Epithelial cell of esophagus (primary cell): ENCODE data around the gene TOMT.

ENCODE experiments used
- DNase-seq: peaks from one replicate; pipeline ENCODE4 v3.0.0; 2010; ENCODE audit warnings: low read depth
- H3K4me3 ChIP-seq: 2 replicates; pipeline ENCODE4 v1.5.1; 2011; ENCODE audit warnings: mild to moderate bottlenecking, low read length, control low read depth
- CTCF ChIP-seq: IDR thresholded peaks from 2 replicates; pipeline ENCODE4 v1.5.1; 2011; ENCODE audit warnings: low read depth, mild to moderate bottlenecking, low read length, control low read depth, inconsistent platforms; ENCODE audit not compliant: insufficient read depth; ENCODE audit errors: missing control alignments

The TOMT gene

DNA sequence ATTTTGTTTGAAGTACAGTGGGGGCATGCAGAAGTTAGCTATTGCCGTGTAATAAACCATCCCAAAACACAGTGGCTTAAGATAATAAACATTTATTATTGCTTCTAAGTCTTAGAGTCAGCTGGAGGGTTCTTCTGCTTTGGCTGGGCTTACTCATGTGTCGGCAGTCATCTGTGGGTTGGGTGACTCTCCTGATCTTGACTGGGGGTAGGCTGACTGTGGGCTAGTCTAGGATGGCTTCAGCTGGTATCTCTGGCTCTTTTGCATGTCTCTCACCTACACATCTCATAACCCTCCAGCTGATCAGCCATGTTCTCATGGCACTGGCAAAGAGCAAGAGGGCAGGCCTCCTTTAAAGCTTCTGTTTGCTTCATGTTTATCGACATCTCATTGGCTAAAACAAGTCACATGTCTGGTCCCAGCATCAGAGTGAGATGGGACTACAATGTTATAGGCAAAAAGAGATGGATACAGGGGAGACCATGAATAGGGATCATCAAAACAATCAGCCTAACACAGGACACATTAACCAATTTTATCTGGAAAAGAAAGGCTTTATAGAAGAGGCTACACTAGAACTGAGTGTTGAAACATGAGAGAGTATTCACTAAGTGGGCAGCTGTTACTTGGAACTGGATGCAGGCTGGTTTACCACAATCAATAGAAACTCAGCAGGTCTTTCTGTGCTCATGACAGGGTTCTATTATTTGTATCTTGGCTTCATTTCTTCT is 19.9 kb upstream of the TOMT start:
- TF ChIP-seq CTCF = no peak
- no peak for DNase-seq
- H3K4me3 ChIP-seq = no peak overlapping the region

GRCh38 chr11:72088076-72088808 is 17.5 kb upstream of the TOMT start:
- DNase-seq = no peak
- no peak overlapping the region for H3K4me3 ChIP-seq
- TF ChIP-seq CTCF = no peak

- TF ChIP-seq CTCF = peak; percentile 89
- DNase-seq = peak; percentile 62
- no peak overlapping the region for H3K4me3 ChIP-seq
Observed at GRCh38 chr11:72091292-72091691, 14.4 kb upstream of the TOMT start.

GRCh38 chr11:72098741-72099140 is 7.0 kb upstream of the TOMT start:
- no peak for TF ChIP-seq CTCF
- no peak for DNase-seq
- H3K4me3 ChIP-seq = no peak overlapping the region

- H3K4me3 ChIP-seq = no peak overlapping the region
- no peak for DNase-seq
- TF ChIP-seq CTCF = no peak
Observed at GRCh38 chr11:72100009-72100408, 5.7 kb upstream of the TOMT start.

DNA sequence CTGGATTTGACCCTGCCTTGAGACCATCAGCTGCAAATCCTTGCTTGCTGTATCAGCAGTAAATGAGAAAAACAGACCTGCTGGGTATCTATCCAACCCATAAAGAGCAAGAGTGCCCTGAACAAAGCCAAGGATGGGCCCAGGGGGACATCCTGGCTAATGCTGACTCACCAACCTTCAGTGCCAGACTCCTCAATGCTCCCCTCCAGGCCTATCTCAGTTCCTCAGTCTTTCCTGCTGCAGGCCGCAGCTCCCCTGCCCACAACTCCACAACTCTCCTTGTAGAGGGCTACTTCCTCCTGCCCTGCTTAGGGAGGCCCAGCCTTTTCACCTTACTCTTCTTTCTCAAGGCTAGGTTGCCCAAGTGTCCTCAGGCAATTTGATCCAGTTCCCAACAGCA is 5.3 kb upstream of the TOMT start:
- TF ChIP-seq CTCF = no peak
- no peak for DNase-seq
- H3K4me3 ChIP-seq = no peak overlapping the region
